Measurements from ENCODE around the gene FARP2.

- no peak for TF ChIP-seq CTCF (IDR thresholded peaks at IDR 0.05; ENCODE audit: low read length)
- TF ChIP-seq EZH2 (IDR thresholded peaks at IDR 0.05; ENCODE audit: borderline replicate concordance, low read length), result no peak
These were observed 16.4 kb downstream of the FARP2 start for GRCh38 chr2:241372361-241372992.
